Fibroblast of pulmonary artery (primary cell): ENCODE results near the gene ERP29.

Source experiments
- DNase-seq: peaks from one replicate; pipeline ENCODE4 v3.0.0-alpha.2; 2010; ENCODE audit warnings: low read depth
- H3K4me3 ChIP-seq: replicated peaks from 2 replicates; pipeline ENCODE4 v1.5.1; 2011; ENCODE audit warnings: low read depth, mild to moderate bottlenecking, control low read depth, low read length, moderate library complexity
- CTCF ChIP-seq: IDR thresholded peaks from 2 replicates; pipeline ENCODE4 v1.5.1; 2011; ENCODE audit warnings: mild to moderate bottlenecking, control low read depth, low read length, inconsistent platforms; ENCODE audit errors: missing control alignments

The ERP29 gene

GRCh38 chr12:111978545-111978944 is 34.7 kb upstream of the ERP29 start:
- TF ChIP-seq CTCF: no peak
- DNase-seq: no peak

GRCh38 chr12:111980598-111980997 is 32.6 kb upstream of the ERP29 start:
- no peak for DNase-seq
- no peak overlapping the region for H3K4me3 ChIP-seq
- TF ChIP-seq CTCF: no peak

More at GRCh38 chr12:111978545-111978944, 34.7 kb upstream of the ERP29 start:
- no peak overlapping the region for H3K4me3 ChIP-seq

GRCh38 chr12:111981987-111982386 is 31.2 kb upstream of the ERP29 start:
- DNase-seq: no peak
- TF ChIP-seq CTCF: no peak

GRCh38 chr12:111984820-111985219 is 28.4 kb upstream of the ERP29 start:
- DNase-seq: no peak
- H3K4me3 ChIP-seq: no peak overlapping the region
- no peak for TF ChIP-seq CTCF

More at GRCh38 chr12:111981987-111982386, 31.2 kb upstream of the ERP29 start:
- H3K4me3 ChIP-seq: no peak overlapping the region

GRCh38 chr12:111991535-111991934 is 21.7 kb upstream of the ERP29 start:
- no peak for DNase-seq
- no peak overlapping the region for H3K4me3 ChIP-seq
- TF ChIP-seq CTCF: no peak

- no peak for DNase-seq
- H3K4me3 ChIP-seq: no peak overlapping the region
- TF ChIP-seq CTCF: no peak
Measured at GRCh38 chr12:111991946-111992345, 21.3 kb upstream of the ERP29 start.

- no peak for TF ChIP-seq CTCF
- DNase-seq: no peak
Measured at GRCh38 chr12:111992464-111992863, 20.8 kb upstream of the ERP29 start.

More at GRCh38 chr12:111992464-111992863, 20.8 kb upstream of the ERP29 start:
- no peak overlapping the region for H3K4me3 ChIP-seq
